Activated naive CD8-positive, alpha-beta T cell treated with anti-CD3 and anti-CD28 coated beads, Interleukin-2, amount 10 ng/mL, durations not matched to agents 7 days and 5 days (primary cell): ENCODE data around the gene TASOR. TPM values are rescaled to one million over a fixed set of nuclear protein-coding genes. Genes with fewer than 3 reads are reported as not detected.
"Not testable (repeated sequence)": the region's sequence is repeated elsewhere in the genome, so short reads cannot be mapped to it uniquely, and the experiment has no call there.

Source experiments
- ATAC-seq: fragments of 150-1000 bp; cut with Tn5 transposase; one replicate; pipeline ENCODE4 v1.10.0; 2021; ENCODE audit warnings: low read depth, moderate library complexity
- POLR2A ChIA-PET: fragments of 350-600 bp; sonication (Branson Sonifier 250); formaldehyde crosslinking; loops from one replicate; lab custom pipeline; 2021; ENCODE audit warnings: antibody characterized with exemption; lab: Charles Lee
- DNase-seq: peaks from one replicate; pipeline ENCODE4 v3.0.0; 2021
- H3K27ac Mint-ChIP-seq: one replicate; pipeline ENCODE4 v1.8.0; 2022; ENCODE audit warnings: mild to moderate bottlenecking, mixed read lengths
- H3K27me3 Mint-ChIP-seq: one replicate; pipeline ENCODE4 v1.8.0; 2022; ENCODE audit warnings: mild to moderate bottlenecking, moderate library complexity, mixed read lengths
- H3K36me3 Mint-ChIP-seq: one replicate; pipeline ENCODE4 v1.8.0; 2021; ENCODE audit warnings: mild to moderate bottlenecking, mixed read lengths
- H3K4me1 Mint-ChIP-seq: one replicate; pipeline ENCODE4 v1.8.0; 2021; ENCODE audit warnings: mixed read lengths
- H3K4me3 Mint-ChIP-seq: one replicate; pipeline ENCODE4 v1.8.0; 2022; ENCODE audit warnings: mild to moderate bottlenecking, moderate library complexity, mixed read lengths
- H3K9me3 Mint-ChIP-seq: one replicate; pipeline ENCODE4 v1.8.0; 2021; ENCODE audit warnings: mixed read lengths
- total RNA-seq, 2 experiments: library from RNA; stranded (reverse); gene quantifications; one replicate each; pipeline ENCODE4 v1.2.3, GENCODE V29; 2021

TASOR gene
- total RNA-seq, 2 experiments from 2014 or later: 79.1 to 87.1 TPM

DNA sequence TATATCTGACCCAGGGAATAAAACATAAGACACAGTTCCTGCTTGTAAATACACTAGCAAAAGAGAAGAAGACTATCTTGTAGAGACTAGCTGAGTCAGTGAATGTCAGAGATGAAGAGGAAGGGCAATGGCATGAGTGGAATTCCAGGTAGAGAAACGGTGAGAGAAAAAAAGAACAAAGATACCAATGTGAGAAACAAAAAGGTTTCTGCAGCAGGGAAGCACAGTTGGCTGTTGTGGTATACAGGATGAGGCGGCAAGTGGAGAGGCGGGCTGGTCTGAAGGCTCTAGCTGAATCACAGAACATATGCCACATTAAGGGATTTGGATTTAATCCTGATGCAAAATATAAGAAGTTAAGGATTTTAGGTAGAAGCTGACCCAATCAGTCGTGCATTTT is 17.1 kb upstream of the TASOR start:
- H3K4me3 Mint-ChIP-seq: no peak overlapping the region

DNA sequence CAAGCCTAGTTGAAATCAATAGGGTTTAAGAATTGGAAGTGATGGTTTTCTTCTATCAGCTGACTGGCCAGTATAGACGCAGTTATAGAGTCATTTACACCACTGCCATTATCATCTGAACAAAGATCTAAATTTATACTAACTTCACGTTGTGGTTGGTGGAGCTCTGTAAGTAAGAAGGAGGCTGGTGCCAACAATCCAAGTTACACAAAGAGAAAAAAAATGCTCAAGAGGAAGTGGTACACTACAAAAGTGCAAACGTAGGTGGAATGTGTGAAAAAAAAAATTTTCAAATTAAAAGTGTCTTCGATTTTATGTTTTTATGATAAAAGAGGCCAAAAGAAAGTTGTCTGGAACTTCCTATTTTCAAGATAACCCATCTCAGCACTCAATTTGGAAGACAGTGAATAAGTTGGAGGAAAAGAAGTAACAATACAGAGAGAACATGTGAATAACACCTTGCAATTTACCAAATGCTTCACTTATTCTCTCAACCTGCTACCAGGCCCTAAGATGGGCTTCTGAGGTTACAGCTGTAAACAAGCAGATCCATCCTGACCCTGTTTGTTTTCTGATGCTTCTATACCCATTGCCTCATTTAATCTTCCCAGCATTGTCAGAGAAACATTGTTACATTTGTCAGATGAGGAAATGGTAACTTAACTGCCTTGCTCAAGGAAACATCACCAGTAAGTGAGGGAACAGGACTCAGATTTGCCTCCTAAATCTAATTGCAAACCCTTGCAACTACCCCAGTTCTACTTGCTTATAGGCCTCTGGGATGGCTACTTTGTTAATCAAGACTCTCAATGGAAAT is 12.0 kb upstream of the TASOR start:
- Mint-ChIP-seq H3K4me1 (peaks cover 35% of the 10 kb centered on the region), H3K36me3 (peaks cover 5% of the 10 kb centered on the region), H3K27ac (peak overlapping the region; percentile 74), H3K27me3 (no peaks in the 10 kb centered on the region), H3K9me3 (no peaks in the 10 kb centered on the region), H3K4me3 (peak overlapping the region; percentile 7)
- ATAC-seq: peak; percentile 48
- POLR2A ChIA-PET: interaction anchor here (0.7 to 6.3 kb wide), 6 partner anchors 10 to 1319 kb away, joined by 5 to 80 read pairs (median 6); partner anchors contain the start of genes ARHGEF3 and TASOR
- DNase-seq: no peak

More for the DNA sequence above, 17.1 kb upstream of the TASOR start:
- no peaks in the 10 kb centered on the region for H3K27me3 Mint-ChIP-seq
- no peak for DNase-seq
- no peaks in the 10 kb centered on the region for H3K9me3 Mint-ChIP-seq
- POLR2A ChIA-PET: interaction anchor here (0.5 to 1.4 kb wide), 2 partner anchors 98 to 100 kb away, joined by 4 to 7 read pairs; no protein-coding TSS in a partner anchor
- peaks cover 32% of the 10 kb centered on the region for H3K4me1 Mint-ChIP-seq
- H3K36me3 Mint-ChIP-seq: peaks cover 1% of the 10 kb centered on the region
- no peak for ATAC-seq
- peak overlapping the region; percentile 54 for H3K27ac Mint-ChIP-seq

DNA sequence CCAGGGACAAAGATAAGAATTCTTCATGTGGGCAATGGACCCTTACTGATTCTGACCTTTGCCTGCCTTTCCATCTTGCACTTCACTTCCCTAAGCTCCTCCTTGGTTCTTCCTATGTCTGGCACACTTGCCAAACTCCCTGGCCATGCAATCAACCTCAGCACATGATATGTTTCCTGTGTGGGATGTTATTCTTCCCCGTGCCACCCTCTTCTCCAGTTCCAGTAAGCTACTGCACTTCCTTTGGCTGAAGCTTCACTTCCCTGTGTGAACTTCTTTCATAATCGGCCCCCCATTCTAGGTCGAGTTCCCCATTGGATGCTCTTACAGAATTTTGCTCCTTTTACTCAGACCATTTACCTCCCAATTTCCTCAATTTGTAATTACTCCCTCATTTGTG is 10.7 kb upstream of the TASOR start:
- POLR2A ChIA-PET: interaction anchor here (0.6 to 6.3 kb wide), 13 partner anchors 9 to 310 kb away, joined by 3 to 80 read pairs (median 6); partner anchors contain the start of genes ARHGEF3, CCDC66 and TASOR
- ATAC-seq: no peak

DNA sequence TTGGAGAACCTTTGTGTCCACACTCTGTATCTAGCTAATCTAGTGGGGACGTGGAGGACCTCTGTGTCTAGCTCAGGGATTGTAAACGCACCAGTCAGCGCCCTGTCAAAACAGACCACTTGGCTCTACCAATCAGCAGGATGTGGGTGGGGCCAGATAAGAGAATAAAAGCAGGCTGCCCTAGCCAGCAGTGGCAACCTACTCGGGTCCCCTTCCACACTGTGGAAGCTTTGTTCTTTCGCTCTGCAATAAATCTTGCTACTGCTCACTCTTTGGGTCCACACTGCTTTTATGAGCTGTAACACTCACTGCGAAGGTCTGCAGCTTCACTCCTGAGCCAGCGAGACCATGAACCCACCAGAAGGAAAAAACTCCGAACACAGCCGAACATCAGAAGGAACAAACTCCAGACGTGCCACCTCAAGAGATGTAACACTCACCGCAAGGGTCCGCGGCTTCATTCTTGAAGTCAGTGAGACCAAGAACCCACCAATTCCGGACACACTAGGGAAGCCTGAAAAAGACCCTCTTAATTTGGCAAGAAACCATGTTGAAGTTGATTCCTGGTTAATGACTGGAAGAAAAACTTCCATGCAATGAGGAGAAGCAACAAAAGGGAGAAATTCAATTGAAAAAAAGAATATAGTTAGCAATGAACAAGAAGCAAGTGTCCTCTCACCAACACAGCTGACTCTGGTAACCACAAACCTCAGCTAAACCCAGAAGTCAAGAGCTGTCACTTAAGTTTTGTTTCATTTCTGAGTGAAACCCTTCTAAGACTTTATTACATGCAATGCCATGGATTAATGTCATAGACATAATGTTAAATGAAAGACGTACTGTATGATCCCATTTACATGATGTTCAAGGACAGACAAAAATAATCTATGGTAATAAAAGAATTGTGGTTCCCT is 9.7 kb upstream of the TASOR start:
- peak overlapping the region; percentile 90 for H3K27ac Mint-ChIP-seq
- H3K36me3 Mint-ChIP-seq, H3K27me3 Mint-ChIP-seq, H3K9me3 Mint-ChIP-seq: not testable (repeated sequence)
- H3K4me1 Mint-ChIP-seq: peaks cover 32% of the 10 kb centered on the region
- peak; percentile 80 for ATAC-seq
- peak; percentile 55 for DNase-seq
- POLR2A ChIA-PET: interaction anchor here (0.6 to 6.3 kb wide), 19 partner anchors 9 to 311 kb away, joined by 3 to 80 read pairs (median 4); partner anchors contain the start of genes ARHGEF3, CCDC66 and TASOR
- H3K4me3 Mint-ChIP-seq: peak overlapping the region; percentile 89

More for the DNA sequence above, 10.7 kb upstream of the TASOR start:
- Mint-ChIP-seq H3K36me3 (peaks cover 5% of the 10 kb centered on the region), H3K27ac (peak overlapping the region; percentile 90), H3K4me3 (peak overlapping the region; percentile 89), H3K27me3 (no peaks in the 10 kb centered on the region), H3K9me3 (no peaks in the 10 kb centered on the region), H3K4me1 (peaks cover 32% of the 10 kb centered on the region)
- no peak for DNase-seq

DNA sequence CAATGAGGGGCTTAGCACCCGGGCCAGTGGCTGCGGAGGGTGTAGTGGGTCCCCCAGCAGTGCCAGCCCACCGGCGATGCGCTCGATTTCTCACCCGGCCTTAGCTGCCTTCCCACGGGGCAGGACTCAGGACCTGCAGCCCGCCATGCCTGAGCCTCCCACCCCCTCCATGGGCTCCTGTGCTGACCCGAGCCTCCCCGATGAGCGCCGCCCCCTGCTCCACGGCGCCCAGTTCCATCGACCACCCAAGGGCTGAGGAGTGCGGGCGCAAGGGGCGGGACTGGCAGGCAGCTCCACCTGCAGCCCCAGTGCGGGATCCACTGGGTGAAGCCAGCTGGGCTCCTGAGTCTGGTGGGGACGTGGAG is 8.9 kb upstream of the TASOR start:
- H3K36me3 Mint-ChIP-seq, H3K4me3 Mint-ChIP-seq, H3K27me3 Mint-ChIP-seq, ATAC-seq, H3K9me3 Mint-ChIP-seq, DNase-seq: not testable (repeated sequence)
- Mint-ChIP-seq H3K27ac (peak overlapping the region; percentile 90), H3K4me1 (peaks cover 32% of the 10 kb centered on the region)
- POLR2A ChIA-PET: interaction anchor here (1.0 to 6.3 kb wide), 10 partner anchors 8 to 230 kb away, joined by 3 to 80 read pairs (median 5); partner anchors contain the start of genes ARHGEF3, CCDC66 and TASOR

DNA sequence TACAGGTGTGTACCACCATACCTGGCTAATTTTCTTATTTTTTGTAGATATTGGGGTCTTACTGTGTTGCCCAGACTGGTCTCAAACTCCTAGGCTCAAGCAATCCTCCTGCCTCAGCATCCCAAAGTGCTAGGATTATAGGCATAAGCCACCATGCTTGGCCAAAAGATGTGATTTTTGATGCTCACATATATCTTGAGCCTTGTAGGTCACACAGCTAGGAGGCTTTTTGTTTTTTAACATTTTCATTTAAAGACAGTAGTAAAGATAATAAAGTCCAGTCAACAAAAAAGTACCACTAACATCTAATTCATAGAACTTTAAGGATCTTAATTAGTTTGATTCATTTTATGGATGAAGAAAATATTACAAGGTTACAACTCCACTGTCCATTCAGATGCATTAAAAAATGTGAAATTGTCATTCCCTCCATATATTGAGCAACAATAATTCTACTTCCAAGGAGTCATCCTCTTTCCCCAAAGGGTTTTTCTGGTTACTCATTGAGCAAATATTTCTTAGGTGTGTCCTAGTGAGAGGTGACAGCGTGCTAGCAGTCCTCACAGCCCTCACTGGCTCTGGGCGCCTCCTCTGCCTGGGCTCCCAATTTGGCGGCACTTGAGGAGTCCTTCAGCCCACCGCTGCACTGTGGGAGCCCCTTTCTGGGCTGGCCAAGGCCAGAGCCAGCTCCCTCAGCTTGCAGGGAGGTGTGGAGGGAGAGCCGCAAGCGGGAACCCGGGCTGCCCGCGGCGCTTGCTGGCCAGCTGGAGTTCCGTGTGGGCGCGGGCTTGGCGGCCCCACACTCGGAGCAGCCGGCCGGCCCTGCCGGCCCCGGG is 8.3 kb upstream of the TASOR start:
- Mint-ChIP-seq H3K27ac (no peak overlapping the region), H3K4me1 (peaks cover 31% of the 10 kb centered on the region), H3K36me3 (peaks cover 5% of the 10 kb centered on the region), H3K27me3 (no peaks in the 10 kb centered on the region), H3K4me3 (no peak overlapping the region), H3K9me3 (no peaks in the 10 kb centered on the region)
- ATAC-seq (no peak), DNase-seq (no peak)
- POLR2A ChIA-PET: interaction anchor here (0.7 to 6.3 kb wide), 6 partner anchors 7 to 230 kb away, joined by 3 to 80 read pairs (median 5); partner anchors contain the start of gene TASOR

DNA sequence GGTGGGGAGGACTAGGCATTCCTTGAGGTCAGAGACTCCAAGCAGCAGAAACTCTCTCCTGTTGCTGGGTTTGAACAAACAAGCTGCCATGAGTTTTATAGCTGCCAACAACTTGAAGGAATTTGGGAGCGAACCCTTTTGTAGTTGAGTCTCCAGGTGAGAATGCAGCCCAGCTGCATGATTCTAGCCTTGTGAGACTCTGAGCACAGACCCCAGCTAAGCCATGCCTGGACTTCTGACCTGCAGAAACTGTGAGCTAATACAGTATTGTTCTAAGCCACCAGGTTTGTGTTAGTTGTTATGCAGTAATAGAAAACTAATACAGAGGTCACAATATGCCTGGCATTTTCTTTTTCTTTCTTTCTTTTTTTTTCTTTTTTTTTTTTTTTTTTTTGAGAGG is 6.2 kb upstream of the TASOR start:
- no peak overlapping the region for H3K27ac Mint-ChIP-seq
- ATAC-seq: no peak
- H3K9me3 Mint-ChIP-seq: no peaks in the 10 kb centered on the region
- POLR2A ChIA-PET: interaction anchor here (0.6 kb wide), 2 partner anchors 11 to 35 kb away, joined by 4 to 5 read pairs; no protein-coding TSS in a partner anchor
- peaks cover 7% of the 10 kb centered on the region for H3K36me3 Mint-ChIP-seq
- DNase-seq: no peak
- H3K4me1 Mint-ChIP-seq: peaks cover 18% of the 10 kb centered on the region
- no peak overlapping the region for H3K4me3 Mint-ChIP-seq
- no peaks in the 10 kb centered on the region for H3K27me3 Mint-ChIP-seq

DNA sequence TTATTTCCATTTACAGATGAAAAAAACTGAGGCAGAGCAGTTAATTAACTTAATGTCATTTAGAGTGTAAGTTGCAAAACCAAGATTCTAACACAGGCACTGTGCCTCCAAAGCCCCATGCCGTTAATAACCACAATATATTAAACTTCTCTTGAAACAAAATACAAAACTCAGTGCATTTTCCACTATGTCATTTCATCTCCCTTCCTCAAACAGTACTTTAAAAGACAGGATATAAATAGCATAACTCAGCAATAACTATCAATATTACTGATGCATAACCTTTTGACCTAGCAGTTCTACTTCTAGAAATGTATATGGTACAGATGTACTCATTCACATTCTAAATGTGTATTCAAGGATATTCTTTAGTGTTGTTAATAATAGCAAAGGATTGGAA is 5.1 kb upstream of the TASOR start:
- Mint-ChIP-seq H3K9me3 (no peaks in the 10 kb centered on the region), H3K4me1 (peaks cover 9% of the 10 kb centered on the region), H3K36me3 (peaks cover 13% of the 10 kb centered on the region), H3K27ac (no peak overlapping the region), H3K27me3 (no peaks in the 10 kb centered on the region), H3K4me3 (no peak overlapping the region)
- no peak for ATAC-seq
- POLR2A ChIA-PET: no interaction called here
- DNase-seq: no peak

DNA sequence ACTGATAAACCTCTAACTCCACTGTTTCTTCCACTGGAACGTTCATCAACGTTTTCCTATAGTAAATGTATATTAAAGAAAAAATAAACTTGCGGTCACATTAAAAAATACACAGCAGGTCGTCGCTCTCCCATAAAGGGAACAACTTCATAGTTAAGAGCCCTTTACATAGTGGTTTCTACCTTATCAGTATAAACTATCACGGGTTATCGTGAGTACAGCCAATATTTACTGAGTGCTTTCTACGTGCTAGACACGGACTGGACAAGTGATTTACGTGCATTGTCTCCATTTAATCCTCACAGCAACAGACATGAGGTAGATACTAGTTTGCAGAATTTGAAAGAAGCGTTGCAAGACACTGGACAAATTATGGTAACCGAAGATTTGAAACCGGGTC is 964 bp upstream of the TASOR start:
- H3K27ac Mint-ChIP-seq: peak overlapping the region; percentile 75
- POLR2A ChIA-PET: interaction anchor here (4.4 kb wide), 1 partner anchor 9 kb away, joined by 80 read pairs; no protein-coding TSS in a partner anchor

DNA sequence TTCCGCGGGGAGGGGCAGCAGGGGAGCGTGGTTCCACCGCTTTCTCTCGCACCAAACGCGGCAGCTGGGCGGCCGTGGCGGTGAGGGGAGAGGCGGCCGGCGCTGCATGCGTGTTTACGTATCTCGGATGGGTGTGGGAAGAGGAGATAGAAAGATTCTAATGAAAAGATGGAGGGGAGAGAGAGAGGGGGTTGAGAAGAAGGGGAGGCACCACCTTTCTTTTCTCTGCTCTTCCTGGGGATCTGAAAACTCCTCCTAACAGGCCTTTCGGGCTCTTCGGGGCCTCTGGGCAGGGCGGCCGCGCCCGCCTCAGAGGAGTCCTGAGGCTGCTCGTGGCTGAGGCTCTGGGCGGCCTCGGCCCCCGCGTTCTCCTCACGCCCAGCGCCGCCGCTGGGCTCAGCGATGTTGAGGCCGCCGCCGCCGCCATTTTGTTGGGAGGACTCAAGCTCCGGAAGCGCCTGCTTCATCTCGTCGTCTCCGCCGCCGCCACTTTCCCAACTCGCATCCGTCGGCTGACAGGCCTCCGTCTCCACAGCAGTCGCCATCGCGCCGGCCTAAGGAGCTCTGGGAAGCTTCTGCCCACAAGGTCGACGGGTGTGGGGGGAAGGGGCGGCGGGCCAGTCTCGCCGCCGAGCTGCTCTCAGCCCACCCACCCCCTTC is 473 bp downstream of the TASOR start:
- H3K27ac Mint-ChIP-seq: peak overlapping the region; percentile 99
- DNase-seq (peak; percentile 86), ATAC-seq (peak; percentile 76)
- H3K4me1 Mint-ChIP-seq: peaks cover 32% of the 10 kb centered on the region
- POLR2A ChIA-PET: interaction anchor here (0.6 to 4.4 kb wide), 20 partner anchors 9 to 546 kb away, joined by 3 to 80 read pairs (median 5); partner anchors contain the start of genes APPL1, ARHGEF3 and CCDC66
- H3K4me3 Mint-ChIP-seq: peak overlapping the region; percentile 98
- no peaks in the 10 kb centered on the region for H3K27me3 Mint-ChIP-seq
- H3K36me3 Mint-ChIP-seq: peaks cover 44% of the 10 kb centered on the region
- H3K9me3 Mint-ChIP-seq: peaks cover 2% of the 10 kb centered on the region

More for the DNA sequence above, 964 bp upstream of the TASOR start:
- Mint-ChIP-seq H3K9me3 (no peaks in the 10 kb centered on the region), H3K27me3 (no peaks in the 10 kb centered on the region), H3K4me1 (peaks cover 25% of the 10 kb centered on the region), H3K4me3 (no peak overlapping the region), H3K36me3 (peaks cover 33% of the 10 kb centered on the region)
- ATAC-seq (no peak), DNase-seq (no peak)

DNA sequence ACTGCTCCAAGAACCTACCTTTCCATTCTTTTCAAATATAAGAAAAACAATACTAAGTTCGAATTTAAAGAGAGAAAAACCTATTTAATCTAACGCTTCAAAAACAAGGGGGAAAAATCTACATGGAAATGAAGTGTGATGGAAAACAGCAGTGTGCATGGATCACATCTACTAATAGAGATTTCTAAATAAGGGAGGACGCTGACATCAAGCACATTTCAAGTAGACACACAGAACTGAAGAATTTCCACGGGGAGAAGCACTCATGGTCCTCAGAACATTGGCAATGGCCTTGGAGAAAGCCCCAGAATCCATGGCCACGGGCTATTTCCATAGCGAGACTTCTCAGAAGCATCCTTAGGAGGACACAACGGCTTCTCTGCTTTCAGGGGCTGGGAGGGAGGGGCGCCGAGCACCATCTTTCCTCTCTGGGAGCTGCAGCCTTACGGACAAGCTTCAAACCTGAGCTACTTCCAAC is 1.0 kb downstream of the TASOR start:
- Mint-ChIP-seq H3K27ac (peak overlapping the region; percentile 99), H3K4me3 (peak overlapping the region; percentile 98), H3K27me3 (no peaks in the 10 kb centered on the region), H3K9me3 (peaks cover 2% of the 10 kb centered on the region), H3K36me3 (peaks cover 46% of the 10 kb centered on the region), H3K4me1 (peaks cover 37% of the 10 kb centered on the region)
- DNase-seq (no peak), ATAC-seq (no peak)
- POLR2A ChIA-PET: interaction anchor here (0.6 to 4.4 kb wide), 17 partner anchors 8 to 546 kb away, joined by 3 to 80 read pairs (median 5); partner anchors contain the start of genes APPL1, ARHGEF3 and CCDC66
